Activated CD4-positive, alpha-beta memory T cell treated with anti-CD3 and anti-CD28 coated beads for 36 hours (primary cell): ENCODE data around the gene PPT2. TPM values are rescaled to one million over a fixed set of nuclear protein-coding genes. Genes with fewer than 3 reads are reported as not detected.
"Not testable (repeated sequence)": the region's sequence is repeated elsewhere in the genome, so short reads cannot be mapped to it uniquely, and the experiment has no call there.

ENCODE experiments used
- CTCF ChIA-PET: fragments of 350-600 bp; sonication (Branson Sonifier 250); formaldehyde crosslinking; loops from one replicate; lab custom pipeline; 2021; ENCODE audit warnings: antibody characterized with exemption, inconsistent platforms; lab: Charles Lee
- POLR2A ChIA-PET: fragments of 350-600 bp; sonication (Branson Sonifier 250); formaldehyde crosslinking; loops from one replicate; lab custom pipeline; 2021; ENCODE audit warnings: antibody characterized with exemption; lab: Charles Lee
- DNase-seq: peaks from one replicate; pipeline ENCODE4 v3.0.0-alpha.2; 2020
- H3K27ac Mint-ChIP-seq: one replicate; pipeline ENCODE4 v1.8.0; 2021; ENCODE audit warnings: mixed read lengths
- H3K27me3 Mint-ChIP-seq: one replicate; pipeline ENCODE4 v1.8.0; 2021; ENCODE audit warnings: mixed read lengths
- H3K36me3 Mint-ChIP-seq: one replicate; pipeline ENCODE4 v1.8.0; 2021; ENCODE audit warnings: mixed read lengths
- H3K4me1 Mint-ChIP-seq: one replicate; pipeline ENCODE4 v1.8.0; 2021; ENCODE audit warnings: low read depth, mixed read lengths
- H3K4me3 Mint-ChIP-seq: one replicate; pipeline ENCODE4 v1.8.0; 2021; ENCODE audit warnings: mild to moderate bottlenecking, mixed read lengths
- H3K9me3 Mint-ChIP-seq: one replicate; pipeline ENCODE4 v1.8.0; 2021; ENCODE audit warnings: mixed read lengths
- intact Hi-C: fragments of 100-400 bp; cut with micrococcal nuclease; formaldehyde crosslinking; loops from one replicate; pipeline ENCODE4 v1.15.1; 2023
- total RNA-seq, 2 experiments: library from RNA; stranded (reverse); gene quantifications; one replicate each; pipeline ENCODE4 v1.2.3, GENCODE V29; 2021

PPT2 gene
- total RNA-seq, 2 experiments from 2014 or later: 9.5 to 9.9 TPM

GRCh38 chr6:32179766-32180405 is 25.9 kb downstream of the PPT2 start:
- ChIA-PET CTCF (interaction anchor here (1.3 to 1.4 kb wide), 3 partner anchors 11 to 15 kb away, joined by 6 to 11 read pairs (median 7); partner anchors contain the start of genes GPSM3 and PBX2), POLR2A (interaction anchor here (1.8 to 4.9 kb wide), 3 partner anchors 9 to 52 kb away, joined by 9 to 57 read pairs (median 9); partner anchors contain the start of genes ATF6B, GPSM3 and PBX2)
- peak overlapping the region; percentile 96 for H3K27ac Mint-ChIP-seq
- no peaks in the 10 kb centered on the region for H3K27me3 Mint-ChIP-seq
- H3K4me1 Mint-ChIP-seq: peaks cover 58% of the 10 kb centered on the region
- intact Hi-C loops: loop anchor here (5.0 to 10.0 kb wide), 2 partner anchors 205 to 792 kb away; partner anchors contain the start of gene DXO
- peaks cover 27% of the 10 kb centered on the region for H3K36me3 Mint-ChIP-seq
- peak overlapping the region; percentile 85 for H3K4me3 Mint-ChIP-seq
- no peaks in the 10 kb centered on the region for H3K9me3 Mint-ChIP-seq
- no peak for DNase-seq

- intact Hi-C loops: no loop called here
- ChIA-PET CTCF (no interaction called here), POLR2A (no interaction called here)
- no peak for DNase-seq
- peak overlapping the region; percentile 15 for H3K27ac Mint-ChIP-seq
- no peak overlapping the region for H3K4me3 Mint-ChIP-seq
- no peaks in the 10 kb centered on the region for H3K9me3 Mint-ChIP-seq
- H3K4me1 Mint-ChIP-seq: peaks cover 62% of the 10 kb centered on the region
- H3K27me3 Mint-ChIP-seq: no peaks in the 10 kb centered on the region
- H3K36me3 Mint-ChIP-seq: peaks cover 34% of the 10 kb centered on the region
Measured at GRCh38 chr6:32181148-32181702, 27.3 kb downstream of the PPT2 start.

GRCh38 chr6:32181915-32182529 is 28.1 kb downstream of the PPT2 start:
- CTCF ChIA-PET: interaction anchor here (1.2 kb wide), 1 partner anchor 53 kb away, joined by 3 read pairs; no protein-coding TSS in a partner anchor
- Mint-ChIP-seq H3K4me3 (no peak overlapping the region), H3K36me3 (peaks cover 42% of the 10 kb centered on the region), H3K9me3 (no peaks in the 10 kb centered on the region), H3K27me3 (no peaks in the 10 kb centered on the region), H3K27ac (peak overlapping the region; percentile 67), H3K4me1 (peaks cover 62% of the 10 kb centered on the region)
- POLR2A ChIA-PET: no interaction called here
- intact Hi-C loops: no loop called here
- no peak for DNase-seq

- peaks cover 66% of the 10 kb centered on the region for H3K4me1 Mint-ChIP-seq
- H3K9me3 Mint-ChIP-seq: no peaks in the 10 kb centered on the region
- no peak overlapping the region for H3K4me3 Mint-ChIP-seq
- H3K27ac Mint-ChIP-seq: peak overlapping the region; percentile 67
- DNase-seq: no peak
- no peaks in the 10 kb centered on the region for H3K27me3 Mint-ChIP-seq
- H3K36me3 Mint-ChIP-seq: peaks cover 48% of the 10 kb centered on the region
- ChIA-PET POLR2A (no interaction called here), CTCF (interaction anchor here (1.2 kb wide), 1 partner anchor 54 kb away, joined by 3 read pairs; no protein-coding TSS in a partner anchor)
- intact Hi-C loops: no loop called here
Measured at GRCh38 chr6:32182555-32182981, 28.6 kb downstream of the PPT2 start.

- ChIA-PET POLR2A (no interaction called here), CTCF (interaction anchor here (1.2 kb wide), 1 partner anchor 54 kb away, joined by 3 read pairs; no protein-coding TSS in a partner anchor)
- DNase-seq: no peak
- Mint-ChIP-seq H3K36me3 (peaks cover 50% of the 10 kb centered on the region), H3K4me3 (no peak overlapping the region), H3K9me3 (no peaks in the 10 kb centered on the region), H3K4me1 (peaks cover 70% of the 10 kb centered on the region), H3K27ac (peak overlapping the region; percentile 67), H3K27me3 (no peaks in the 10 kb centered on the region)
- intact Hi-C loops: no loop called here
Measured at GRCh38 chr6:32183030-32183429, 29.1 kb downstream of the PPT2 start.

GRCh38 chr6:32183483-32184083 is 29.6 kb downstream of the PPT2 start:
- H3K27me3 Mint-ChIP-seq: no peaks in the 10 kb centered on the region
- ChIA-PET CTCF (no interaction called here), POLR2A (no interaction called here)
- intact Hi-C loops: no loop called here
- H3K9me3 Mint-ChIP-seq: no peaks in the 10 kb centered on the region
- peaks cover 75% of the 10 kb centered on the region for H3K4me1 Mint-ChIP-seq
- no peak for DNase-seq
- peaks cover 53% of the 10 kb centered on the region for H3K36me3 Mint-ChIP-seq
- no peak overlapping the region for H3K4me3 Mint-ChIP-seq
- H3K27ac Mint-ChIP-seq: peak overlapping the region; percentile 42

GRCh38 chr6:32184084-32184640 is 30.2 kb downstream of the PPT2 start, which contains the start of gene AGER:
TSS of gene AGER (minus strand) at chr6:32184253. CDS start at chr6:32184222, 31 bp downstream.
- Mint-ChIP-seq H3K27me3 (no peaks in the 10 kb centered on the region), H3K9me3 (no peaks in the 10 kb centered on the region), H3K27ac (peak within 1 kb of the TSS; percentile 67), H3K36me3 (peaks cover 56% of the 10 kb centered on the region), H3K4me3 (no peak within 1 kb of the TSS), H3K4me1 (peaks cover 75% of the 10 kb centered on the region)
- ChIA-PET CTCF (no interaction called here), POLR2A (no interaction called here)
- intact Hi-C loops: no loop called here
- DNase-seq: no peak

- H3K9me3 Mint-ChIP-seq, intact Hi-C loops, H3K27me3 Mint-ChIP-seq: not testable (repeated sequence)
- ChIA-PET CTCF (interaction anchor here (0.6 to 1.9 kb wide), 2 partner anchors 10 to 108 kb away, joined by 4 to 9 read pairs; no protein-coding TSS in a partner anchor), POLR2A (interaction anchor here (0.6 to 8.5 kb wide), 2 partner anchors 8 to 88 kb away, joined by 7 to 57 read pairs; partner anchors contain the start of genes AGPAT1 and RNF5)
- Mint-ChIP-seq H3K36me3 (peaks cover 53% of the 10 kb centered on the region), H3K4me3 (peak overlapping the region; percentile 34), H3K4me1 (peaks cover 61% of the 10 kb centered on the region), H3K27ac (peak overlapping the region; percentile 86)
- DNase-seq: peak; percentile 84
Measured at GRCh38 chr6:32185681-32186131, 31.8 kb downstream of the PPT2 start.

GRCh38 chr6:32186151-32186840 is 32.4 kb downstream of the PPT2 start:
- not testable (repeated sequence) for H3K4me3 Mint-ChIP-seq, DNase-seq

GRCh38 chr6:32187009-32187709 is 33.2 kb downstream of the PPT2 start:
- peak overlapping the region; percentile 13 for H3K4me3 Mint-ChIP-seq

More at GRCh38 chr6:32186151-32186840, 32.4 kb downstream of the PPT2 start:
- ChIA-PET CTCF (interaction anchor here (0.6 to 1.9 kb wide), 2 partner anchors 9 to 108 kb away, joined by 4 to 9 read pairs; no protein-coding TSS in a partner anchor), POLR2A (interaction anchor here (0.6 to 8.5 kb wide), 2 partner anchors 8 to 89 kb away, joined by 7 to 57 read pairs; partner anchors contain the start of genes AGPAT1 and RNF5)
- H3K9me3 Mint-ChIP-seq, intact Hi-C loops, H3K27me3 Mint-ChIP-seq: not testable (repeated sequence)
- Mint-ChIP-seq H3K36me3 (peaks cover 54% of the 10 kb centered on the region), H3K4me1 (peaks cover 56% of the 10 kb centered on the region), H3K27ac (peak overlapping the region; percentile 86)

More at GRCh38 chr6:32187009-32187709, 33.2 kb downstream of the PPT2 start:
- Mint-ChIP-seq H3K27me3 (no peaks in the 10 kb centered on the region), H3K9me3 (no peaks in the 10 kb centered on the region), H3K36me3 (peaks cover 55% of the 10 kb centered on the region), H3K27ac (peak overlapping the region; percentile 86), H3K4me1 (peaks cover 54% of the 10 kb centered on the region)
- ChIA-PET CTCF (interaction anchor here (1.9 kb wide), 1 partner anchor 8 kb away, joined by 9 read pairs; no protein-coding TSS in a partner anchor), POLR2A (interaction anchor here (0.6 to 8.5 kb wide), 3 partner anchors 9 to 784 kb away, joined by 3 to 57 read pairs (median 3); partner anchors contain the start of genes AGPAT1 and RNF5)
- intact Hi-C loops: no loop called here
- DNase-seq: no peak
